Left hindlimb (tissue), 1 donor: ENCODE data around the gene ZNF154.
"Not testable (repeated sequence)": the region's sequence is repeated elsewhere in the genome, so short reads cannot be mapped to it uniquely, and the experiment has no call there.

Source experiments
- DNase-seq: peaks from one replicate; pipeline ENCODE4 v3.0.0-alpha.2; 2018

The ZNF154 gene

DNA sequence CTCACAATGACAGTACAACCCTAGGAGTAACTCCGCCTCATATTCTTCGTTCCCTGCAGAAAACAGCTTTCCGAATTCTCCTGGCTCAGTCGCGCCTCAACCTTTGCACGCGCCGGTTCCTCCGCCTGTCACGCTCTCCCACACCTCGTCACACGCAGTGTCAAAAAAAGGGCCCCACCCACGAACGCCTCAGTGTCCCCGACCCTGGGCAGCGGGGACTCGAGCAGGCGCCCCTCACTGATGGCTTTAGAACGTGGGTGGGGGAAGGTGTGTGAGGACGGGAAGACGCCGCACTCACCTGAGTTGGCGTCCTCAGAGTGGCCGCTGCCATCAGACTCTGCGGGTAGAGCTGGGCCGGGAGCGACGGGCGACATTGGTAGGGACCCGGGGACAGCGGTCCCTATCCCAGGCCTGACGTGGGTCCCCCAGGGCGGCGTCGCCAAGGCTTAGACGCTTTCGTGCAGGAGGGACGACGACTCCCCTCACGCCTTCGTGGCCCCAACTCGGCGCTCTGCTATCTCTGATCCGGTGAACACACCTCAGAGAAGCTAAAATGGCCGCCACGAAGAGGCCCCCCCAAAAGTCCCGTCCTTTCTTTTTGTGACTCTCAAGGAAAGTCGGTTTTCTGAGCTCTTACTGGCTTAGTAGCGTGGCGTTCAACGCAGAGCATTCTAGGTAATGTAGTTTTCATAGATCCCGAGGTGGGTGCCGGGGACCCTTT is at the start of gene ZNF154:
Gene ZNF154, minus strand, starts transcription at position 564 of the 721 bp plus-strand sequence. Its CDS starts 233 bp downstream, at position 331.
- peak; percentile 88 for DNase-seq

DNA sequence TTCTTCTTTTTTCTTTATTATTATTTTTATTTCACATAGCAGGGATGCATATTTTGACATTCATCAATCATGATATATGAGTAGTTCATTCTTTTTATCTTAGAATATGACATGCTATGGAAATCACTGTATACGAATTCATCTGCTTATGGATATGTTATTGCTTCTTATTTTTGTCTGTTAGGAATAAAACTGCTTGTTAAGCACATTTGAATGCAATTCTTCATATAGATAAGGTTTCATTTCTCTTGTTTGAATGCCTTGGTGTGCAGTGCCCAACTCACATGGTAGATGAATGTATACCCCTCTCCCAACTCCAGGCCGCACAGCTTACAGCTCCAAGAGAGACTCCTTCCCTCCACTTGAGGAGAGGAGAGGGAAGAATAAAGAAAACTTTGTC is 48.9 kb upstream of the ZNF154 start:
- DNase-seq, result no peak

DNA sequence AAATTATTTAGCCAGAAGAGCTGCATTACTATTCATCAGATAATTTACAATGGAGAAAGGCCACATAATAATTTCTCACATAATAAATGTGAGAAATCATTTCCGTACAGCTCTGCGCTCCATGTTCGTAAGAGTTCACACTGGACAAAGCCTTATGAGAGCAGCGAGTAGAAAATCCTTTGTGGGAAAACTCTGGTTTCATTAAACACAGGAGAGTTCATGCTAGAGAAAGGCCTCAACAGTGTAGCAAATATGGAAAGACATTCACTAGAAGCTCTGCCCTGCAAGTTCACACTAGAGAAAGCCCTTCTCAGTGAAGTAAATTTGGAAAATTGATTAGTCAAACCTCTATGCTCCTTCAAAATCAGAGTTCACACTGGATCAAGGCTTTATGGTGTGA is 46.0 kb upstream of the ZNF154 start:
- DNase-seq, result no peak

DNA sequence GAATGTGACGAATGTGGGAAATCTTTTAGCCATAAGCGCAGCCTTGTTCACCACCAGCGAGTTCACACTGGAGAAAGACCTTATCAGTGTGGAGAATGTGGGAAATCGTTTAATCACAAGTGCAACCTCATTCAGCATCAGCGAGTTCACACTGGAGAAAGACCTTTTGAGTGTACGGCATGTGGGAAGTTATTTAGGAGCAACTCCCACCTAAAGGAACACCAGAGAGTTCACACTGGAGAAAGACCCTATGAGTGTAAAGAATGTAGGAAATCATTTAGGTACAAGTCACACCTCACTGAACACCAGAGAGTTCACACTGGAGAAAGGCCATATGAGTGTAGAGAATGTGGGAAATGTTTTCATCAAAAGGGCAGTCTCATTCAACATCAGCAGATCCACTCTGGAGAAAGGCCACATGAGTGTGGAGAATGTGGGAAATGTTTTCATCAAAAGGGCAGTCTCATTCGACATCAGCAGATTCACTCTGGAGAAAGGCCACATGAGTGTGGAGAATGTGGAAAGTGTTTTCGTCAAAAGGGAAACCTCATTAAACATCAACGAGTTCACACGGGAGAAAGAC is 45.2 kb upstream of the ZNF154 start:
- no peak for DNase-seq

DNA sequence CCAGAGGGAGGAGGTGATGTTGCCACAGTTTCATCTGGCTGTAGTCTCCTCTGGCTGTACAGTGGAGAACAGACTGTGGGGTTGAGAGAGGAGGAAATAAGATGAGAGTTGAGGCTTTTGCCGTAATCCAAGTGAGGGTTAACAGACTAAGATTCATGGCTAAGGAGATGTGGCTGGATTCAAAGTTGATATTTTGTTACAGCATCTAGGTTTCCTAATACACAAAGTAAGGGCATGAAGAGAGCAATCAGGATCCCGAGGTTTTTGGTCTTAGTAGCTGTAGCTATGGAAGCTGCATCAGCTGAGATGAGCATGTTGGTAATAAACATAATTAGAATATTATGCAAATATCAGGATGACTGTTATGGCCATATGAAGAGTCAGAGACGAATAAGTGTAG is 39.0 kb upstream of the ZNF154 start:
- DNase-seq, result no peak

DNA sequence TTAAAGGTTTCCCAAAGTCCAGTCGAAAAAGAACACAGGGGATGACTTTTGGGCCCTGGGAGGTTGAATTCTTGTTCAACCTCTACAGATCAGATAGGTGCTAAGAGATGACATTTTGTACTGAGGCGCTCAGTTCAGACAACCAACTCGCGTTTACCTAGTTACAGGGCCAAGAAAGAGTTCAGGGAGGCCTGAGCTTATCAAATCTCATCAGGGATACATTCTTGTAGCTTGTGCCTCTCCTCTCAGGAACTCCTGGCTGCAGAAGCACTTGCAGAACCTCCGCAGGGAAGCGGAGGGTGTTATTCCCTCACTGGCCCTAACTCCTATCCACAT is 38.4 kb upstream of the ZNF154 start:
- DNase-seq, result no peak

DNA sequence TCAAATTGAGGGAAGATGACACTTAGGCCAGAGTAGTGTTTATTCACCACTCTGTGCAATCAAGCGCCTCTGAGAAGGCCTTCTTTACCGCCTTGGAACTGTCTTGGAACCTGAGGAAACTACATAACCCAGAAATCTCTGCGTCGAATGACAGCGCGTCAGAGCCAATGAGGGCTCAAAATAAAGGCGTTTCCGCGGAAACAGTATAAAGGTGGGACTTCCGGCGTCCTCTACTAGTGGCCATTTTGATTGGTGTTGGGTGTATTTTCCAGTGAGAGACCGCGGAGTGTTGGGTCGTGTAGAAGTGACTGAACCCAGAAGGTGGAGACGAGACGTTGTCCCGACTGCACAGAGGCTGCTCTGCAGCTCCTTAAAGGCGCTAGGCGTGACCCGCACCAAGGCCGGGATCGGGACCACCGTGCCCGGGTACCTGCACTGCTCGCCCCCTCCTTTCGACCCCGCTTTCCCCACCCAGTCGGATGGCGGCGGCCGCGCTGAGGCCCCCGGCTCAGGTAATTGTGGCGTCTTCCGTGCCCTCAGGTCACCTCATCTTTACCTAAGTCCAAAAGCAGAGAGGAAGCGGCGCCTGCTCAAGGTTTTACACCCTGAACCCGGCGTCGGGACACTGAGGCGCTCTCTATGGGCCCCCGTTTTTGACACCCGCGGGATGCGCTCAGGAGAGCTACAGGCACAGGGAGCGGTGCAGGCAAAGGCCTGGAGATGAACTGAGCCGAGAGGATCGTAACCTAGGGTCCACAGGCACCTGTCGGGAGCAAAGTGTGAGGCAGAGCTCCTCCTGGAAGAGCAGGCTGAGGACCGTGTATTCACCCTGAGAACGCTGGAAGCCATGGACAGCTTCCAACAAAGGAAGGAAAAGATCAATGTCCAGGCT is 37.8 kb upstream of the ZNF154 start, which contains the start of gene ZNF776:
Gene ZNF776, plus strand, starts transcription at position 236 of the 892 bp plus-strand sequence. Its CDS starts 244 bp downstream, at position 480.
- DNase-seq, result peak; percentile 88

DNA sequence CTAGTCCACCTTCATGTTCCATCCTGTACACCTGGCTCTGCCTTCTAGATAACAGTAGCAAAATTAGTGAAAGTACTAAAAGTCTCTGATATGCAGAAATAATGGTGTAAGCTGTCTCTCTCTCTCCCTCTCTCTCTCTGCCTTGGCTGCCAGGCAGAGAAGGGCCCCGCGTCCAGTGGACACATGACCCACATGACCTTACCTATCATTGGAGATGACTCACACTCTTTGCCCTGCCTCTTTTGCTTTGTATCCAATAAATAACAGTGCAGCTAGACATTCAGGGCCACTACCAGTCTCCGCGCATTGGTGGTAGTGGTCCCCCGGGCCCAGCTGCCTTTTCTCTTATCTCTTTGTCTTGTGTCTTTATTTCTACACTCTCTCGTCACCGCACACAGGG is 29.8 kb upstream of the ZNF154 start:
- DNase-seq, result not testable (repeated sequence)

DNA sequence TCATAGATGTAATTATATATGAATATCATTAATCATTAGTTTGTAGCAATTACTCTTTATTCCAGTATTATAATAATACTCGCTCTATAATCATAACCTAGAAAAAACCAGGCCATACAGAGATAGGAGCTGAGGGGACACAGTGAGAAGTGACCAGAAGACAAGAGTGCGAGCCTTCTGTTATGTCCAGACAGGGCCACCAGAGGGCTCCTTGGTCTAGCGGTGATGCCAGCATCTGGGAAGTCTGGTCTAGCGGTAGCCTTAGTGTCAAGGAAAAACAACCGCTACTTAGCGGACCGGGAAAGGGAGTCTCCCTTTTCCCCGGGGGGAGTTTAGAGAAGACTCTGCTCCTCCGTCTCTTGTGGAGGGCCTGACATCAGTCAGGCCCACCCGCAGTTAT is 29.3 kb upstream of the ZNF154 start:
- DNase-seq, result not testable (repeated sequence)

DNA sequence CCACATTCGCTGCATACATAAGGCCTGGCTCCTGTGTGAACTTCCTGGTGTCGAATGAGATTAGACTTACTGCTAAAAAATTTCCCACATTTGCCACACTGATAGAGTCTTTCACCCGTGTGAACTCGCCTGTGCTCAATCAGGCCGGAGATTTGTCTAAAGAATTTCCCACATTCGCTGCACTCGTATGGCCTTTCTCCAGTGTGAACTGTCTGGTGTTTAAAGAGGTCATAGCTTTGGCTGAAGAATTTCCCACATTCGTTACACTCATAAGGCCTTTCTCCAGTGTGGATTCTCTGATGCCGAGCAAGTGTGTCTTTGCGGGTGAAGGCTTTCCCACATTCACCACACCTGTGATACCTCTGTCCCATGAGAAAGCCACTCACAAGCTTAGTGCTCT is 11.9 kb upstream of the ZNF154 start:
- no peak for DNase-seq

DNA sequence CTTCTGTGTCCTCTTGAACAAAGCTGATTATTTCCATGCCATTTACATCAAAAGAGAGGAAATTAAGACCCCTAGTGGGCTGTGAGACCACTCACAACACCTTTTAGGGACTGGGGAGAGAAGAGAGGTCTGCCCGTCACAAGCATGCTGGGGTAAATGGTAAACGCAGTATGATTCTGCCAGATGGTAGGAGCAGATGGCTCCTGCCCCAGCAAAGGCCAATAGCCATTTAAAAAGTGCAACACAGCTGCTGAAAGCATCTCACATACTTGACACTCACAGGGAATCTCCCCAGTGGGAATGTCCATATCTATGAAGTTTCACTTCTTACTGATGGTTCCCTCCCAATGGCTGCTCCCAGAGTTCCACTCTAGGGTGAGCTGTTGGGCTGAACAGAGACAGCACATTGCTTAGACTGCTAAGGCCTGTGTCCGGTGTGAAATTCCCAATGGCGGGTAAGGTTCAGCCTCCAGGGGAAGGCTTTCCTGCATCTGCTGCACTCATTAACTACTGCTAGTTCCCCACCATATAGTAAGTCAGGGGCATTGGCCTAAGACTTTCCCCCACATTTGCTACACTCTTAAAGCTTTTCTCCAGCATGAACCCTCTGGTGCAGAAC is 11.0 kb upstream of the ZNF154 start:
- DNase-seq, result no peak

DNA sequence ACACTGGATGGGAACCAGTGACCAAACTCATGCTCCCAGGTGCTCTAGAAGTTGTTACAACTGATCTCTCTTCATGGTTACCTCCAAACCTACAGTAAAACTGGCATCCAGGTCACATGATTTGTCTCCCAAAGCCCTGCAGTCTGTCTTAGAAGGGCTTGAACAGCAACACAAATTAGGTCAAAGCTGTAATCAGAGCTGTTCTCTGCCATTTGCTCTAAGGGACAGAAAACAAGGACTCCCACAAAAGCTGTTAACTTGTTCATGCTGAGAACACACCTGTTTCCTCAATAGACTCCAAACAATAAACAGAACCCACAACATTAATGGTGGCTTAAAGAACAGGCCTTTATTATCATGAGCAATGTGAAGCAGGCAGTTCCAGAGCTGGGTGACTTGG is 10.4 kb upstream of the ZNF154 start:
- DNase-seq, result no peak

DNA sequence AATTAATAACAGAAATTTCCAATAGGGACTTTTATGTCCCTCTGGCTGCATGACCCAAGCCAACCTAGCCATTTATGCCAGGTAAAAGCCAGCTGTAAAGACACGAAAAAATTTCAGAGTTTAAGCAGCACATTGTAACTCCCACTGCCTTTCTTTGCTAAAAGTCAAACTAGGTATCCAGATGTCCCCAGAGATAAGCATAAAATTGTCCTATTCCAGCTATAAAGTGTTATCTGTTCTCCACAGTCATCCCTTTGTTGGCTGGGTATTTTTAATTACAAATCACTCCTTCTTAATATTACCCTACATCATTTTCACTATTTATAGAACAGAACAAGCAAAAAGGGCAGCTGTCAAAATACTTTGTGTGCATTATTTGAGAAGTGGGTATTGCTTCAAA is 3.2 kb upstream of the ZNF154 start:
- DNase-seq, result no peak

DNA sequence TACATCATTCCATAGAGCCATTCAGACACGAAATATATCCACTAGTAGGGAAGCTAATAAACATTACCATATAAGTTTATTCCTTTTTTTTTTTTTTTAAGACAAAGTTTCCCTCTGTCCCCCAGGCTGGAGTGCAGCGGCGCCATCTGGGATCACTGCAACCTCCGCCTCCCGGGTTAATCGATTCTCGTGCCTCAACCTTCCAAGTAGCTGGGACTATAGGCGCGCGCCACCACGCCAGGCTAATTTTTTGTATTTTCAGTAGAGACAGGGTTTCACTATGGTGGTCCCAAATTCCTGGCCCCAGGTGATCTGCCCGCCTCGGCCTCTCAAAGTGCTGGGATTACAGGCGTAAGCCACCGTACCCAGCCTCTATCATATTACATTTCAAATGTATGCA is 612 bp upstream of the ZNF154 start:
- no peak for DNase-seq

DNA sequence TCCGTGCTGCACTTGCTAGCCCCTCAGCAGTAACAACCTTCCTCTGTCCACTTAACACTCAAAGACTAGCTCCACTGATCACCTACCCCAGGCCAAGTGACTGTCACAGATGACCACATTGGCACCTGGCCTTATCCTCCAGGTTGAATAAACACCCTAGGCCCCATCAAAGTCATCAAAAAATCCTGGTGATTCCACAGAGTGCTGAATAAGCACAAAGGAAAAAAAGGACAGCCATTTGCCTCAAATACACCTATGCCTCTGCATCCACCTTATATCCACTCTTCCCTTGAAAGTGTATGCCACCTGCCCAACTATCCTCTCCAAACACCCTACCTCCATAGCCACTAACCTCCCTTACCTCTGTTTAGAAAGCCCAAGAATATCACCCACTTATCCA is 2.7 kb downstream of the ZNF154 start:
- DNase-seq, result no peak

DNA sequence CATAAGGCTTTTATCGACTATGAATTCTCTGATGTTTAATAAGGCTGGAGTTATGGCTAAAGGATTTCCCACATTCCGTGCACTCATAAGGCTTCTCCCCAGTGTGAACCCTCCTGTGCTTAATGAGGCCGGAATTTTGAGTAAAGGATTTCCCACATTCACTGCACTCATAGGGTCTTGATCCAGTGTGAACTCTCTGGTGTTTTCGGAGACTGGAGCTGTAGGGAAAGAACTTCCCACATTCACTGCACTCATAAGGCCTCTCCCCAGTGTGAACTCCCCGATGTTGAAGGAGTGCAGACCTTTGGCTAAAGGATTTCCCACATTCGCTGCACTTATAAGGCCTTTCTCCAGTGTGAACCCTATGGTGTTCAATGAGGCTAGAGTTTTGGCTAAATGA is 7.4 kb downstream of the ZNF154 start:
- no peak for DNase-seq

DNA sequence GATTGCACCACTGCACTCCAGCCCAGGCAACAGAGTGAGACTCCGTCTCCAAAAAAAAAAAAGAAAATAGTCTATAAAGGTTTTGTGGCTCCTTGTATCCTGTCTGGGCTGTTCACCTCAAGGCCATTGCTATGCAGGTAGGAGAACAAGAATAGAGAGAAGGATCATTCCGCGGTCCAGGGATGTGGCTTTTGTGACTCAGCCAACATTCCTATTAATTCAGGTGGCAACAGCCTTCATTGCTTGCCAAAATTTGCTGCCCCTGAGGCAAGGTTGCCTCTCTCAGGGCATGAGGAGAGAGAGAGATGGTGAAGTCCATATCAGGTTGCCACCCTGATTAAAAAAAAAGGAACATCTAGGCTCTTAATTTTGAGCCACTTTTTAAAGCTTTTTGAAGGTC is 19.3 kb downstream of the ZNF154 start:
- no peak for DNase-seq

DNA sequence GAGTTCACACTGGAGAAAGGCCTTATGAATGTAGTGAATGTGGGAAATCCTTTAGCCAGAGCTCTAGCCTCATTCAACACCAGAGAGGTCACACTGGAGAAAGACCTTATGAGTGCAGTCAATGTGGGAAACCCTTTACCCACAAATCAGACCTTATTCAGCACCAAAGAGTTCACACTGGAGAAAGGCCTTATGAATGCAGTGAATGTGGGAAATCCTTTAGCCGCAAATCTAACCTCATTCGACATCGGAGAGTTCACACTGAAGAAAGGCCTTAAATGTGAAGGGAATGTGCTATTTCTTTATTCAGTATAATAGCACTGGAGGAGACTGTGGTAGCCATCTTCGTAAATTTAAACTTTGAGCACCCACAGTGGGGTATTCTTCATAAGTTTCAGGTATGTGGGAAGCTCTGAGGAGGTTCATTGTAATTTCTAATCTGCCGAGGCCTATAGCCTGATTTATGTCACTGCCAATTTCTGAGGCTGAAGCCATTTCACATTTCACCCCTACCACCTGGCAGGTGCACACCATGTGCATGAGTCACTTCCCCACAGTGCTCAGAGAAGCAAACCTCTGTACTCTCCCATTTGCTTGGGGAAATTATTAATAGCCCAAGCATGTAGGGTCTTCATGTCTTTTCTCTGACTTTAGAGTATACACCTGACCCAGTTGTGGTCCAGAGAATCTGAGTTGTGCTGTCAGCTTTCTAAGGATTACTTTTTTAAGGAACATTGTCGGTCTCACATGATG is 20.8 kb downstream of the ZNF154 start:
- no peak for DNase-seq

DNA sequence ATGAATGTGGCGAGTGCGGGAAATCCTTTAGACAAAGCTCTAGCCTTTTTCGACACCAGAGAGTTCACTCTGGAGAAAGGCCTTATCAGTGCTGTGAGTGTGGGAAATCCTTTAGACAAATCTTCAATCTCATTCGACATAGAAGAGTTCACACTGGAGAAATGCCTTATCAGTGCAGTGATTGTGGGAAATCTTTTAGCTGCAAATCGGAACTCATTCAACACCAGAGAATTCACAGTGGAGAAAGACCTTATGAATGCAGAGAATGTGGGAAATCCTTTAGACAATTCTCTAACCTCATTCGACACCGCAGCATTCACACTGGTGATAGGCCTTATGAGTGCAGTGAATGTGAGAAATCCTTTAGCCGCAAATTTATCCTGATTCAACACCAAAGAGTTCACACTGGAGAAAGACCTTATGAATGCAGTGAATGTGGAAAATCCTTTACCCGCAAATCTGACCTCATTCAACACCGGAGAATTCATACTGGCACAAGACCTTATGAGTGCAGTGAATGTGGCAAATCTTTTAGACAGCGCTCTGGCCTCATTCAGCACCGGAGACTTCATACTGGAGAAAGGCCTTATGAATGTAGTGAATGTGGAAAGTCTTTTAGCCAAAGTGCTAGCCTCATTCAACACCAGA is 21.5 kb downstream of the ZNF154 start:
- DNase-seq, result no peak

DNA sequence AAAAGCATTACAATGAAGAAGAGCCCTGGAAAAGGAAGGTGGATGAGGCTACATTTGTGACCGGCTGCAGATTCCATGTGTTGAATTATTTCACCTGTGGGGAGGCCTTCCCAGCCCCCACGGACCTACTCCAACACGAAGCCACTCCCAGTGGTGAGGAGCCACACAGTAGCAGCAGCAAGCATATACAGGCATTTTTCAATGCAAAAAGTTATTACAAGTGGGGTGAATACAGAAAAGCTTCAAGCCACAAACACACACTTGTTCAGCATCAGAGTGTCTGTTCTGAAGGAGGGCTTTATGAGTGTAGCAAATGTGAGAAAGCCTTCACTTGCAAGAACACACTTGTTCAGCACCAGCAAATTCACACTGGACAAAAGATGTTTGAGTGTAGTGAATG is 22.3 kb downstream of the ZNF154 start:
- DNase-seq, result no peak

DNA sequence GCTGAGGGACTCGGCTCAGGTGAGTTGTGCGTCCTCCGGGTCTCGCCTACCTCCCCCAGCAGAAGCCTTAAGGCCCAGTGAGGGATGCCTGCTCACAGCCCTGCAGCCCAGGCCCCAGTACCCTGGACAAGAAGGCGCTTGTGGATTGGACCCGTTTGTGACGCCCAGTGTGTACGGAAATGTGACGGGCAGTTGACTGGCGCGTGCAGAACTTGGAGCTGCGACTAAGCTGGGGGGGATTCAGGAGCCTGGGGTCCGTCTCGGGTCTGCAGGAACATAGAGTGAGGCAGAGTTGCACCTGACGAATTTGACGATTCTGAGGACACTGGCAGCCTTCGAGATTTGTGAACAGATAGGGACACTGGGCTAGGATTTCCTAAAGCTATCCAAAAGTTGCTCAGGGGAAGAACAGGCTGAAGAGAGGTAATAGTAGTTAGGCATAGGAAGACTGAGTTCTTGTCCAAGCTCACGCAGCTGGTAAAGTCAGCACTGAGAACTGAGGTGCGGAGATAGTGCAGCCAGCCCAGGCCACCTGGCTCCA is 26.7 kb downstream of the ZNF154 start:
- no peak for DNase-seq

DNA sequence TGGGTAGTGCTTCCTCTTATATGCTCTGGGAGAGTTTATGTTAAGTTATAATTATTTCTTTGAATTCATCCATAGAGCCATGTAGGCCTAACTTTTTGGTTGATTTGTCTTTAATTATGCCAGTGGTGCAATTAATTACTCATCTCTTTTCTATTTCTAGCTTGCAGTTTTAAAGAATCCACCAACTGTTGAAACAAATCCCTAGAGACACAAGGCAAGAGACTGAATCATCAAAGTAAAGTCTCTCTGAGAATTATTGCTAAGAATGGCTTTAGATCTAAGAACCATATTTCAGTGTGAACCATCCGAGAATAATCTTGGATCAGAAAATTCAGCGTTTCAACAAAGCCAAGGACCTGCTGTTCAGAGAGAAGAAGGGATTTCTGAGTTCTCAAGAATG is 33.1 kb downstream of the ZNF154 start:
- DNase-seq, result no peak
